Fibroblast of the aortic adventitia (primary cell): Measurements from ENCODE around the gene ACSF3. TPM values are rescaled to one million over a fixed set of nuclear protein-coding genes. Genes with fewer than 3 reads are reported as not detected.

ENCODE experiments used
- DNase-seq: peaks from one replicate; pipeline ENCODE4 v3.0.0-alpha.2; 2010; ENCODE audit warnings: low read depth
- H3K4me3 ChIP-seq: 2 replicates; pipeline ENCODE4 v1.5.1; 2011; ENCODE audit warnings: low read depth, mild to moderate bottlenecking, control low read depth, low read length, moderate library complexity
- total RNA-seq: library from RNA; depleted of rRNA; stranded (reverse); fragments of >200 nt; gene quantifications from 2 replicates; pipeline ENCODE4 v1.2.3, GENCODE V29; 2012; ENCODE audit warnings: low replicate concordance
- TF ChIP-seq, protein P1 (sequence below): IDR thresholded peaks from 2 replicates; pipeline ENCODE4 v1.5.1; 2011; ENCODE audit warnings: mild to moderate bottlenecking, low read length, control low read depth, inconsistent platforms; ENCODE audit not compliant: insufficient read depth

ACSF3 gene
- total RNA-seq, 1 donor, result 17.6 TPM

DNA sequence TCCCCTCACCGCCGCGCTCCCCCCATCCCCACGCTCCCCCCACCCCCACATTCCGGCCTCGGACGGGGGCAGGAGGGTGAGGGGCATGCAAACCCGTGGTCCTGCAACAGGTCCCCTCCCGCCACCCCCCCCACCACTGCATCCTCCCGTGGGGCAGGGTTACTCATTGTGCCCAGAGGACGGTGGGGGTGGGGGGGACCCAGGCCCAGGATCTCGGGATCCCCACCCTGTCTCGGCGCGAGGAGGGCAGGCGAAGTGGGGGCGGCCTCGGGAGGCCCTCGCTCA is 98.2 kb downstream of the ACSF3 start:
- TF ChIP-seq, protein P1, sequence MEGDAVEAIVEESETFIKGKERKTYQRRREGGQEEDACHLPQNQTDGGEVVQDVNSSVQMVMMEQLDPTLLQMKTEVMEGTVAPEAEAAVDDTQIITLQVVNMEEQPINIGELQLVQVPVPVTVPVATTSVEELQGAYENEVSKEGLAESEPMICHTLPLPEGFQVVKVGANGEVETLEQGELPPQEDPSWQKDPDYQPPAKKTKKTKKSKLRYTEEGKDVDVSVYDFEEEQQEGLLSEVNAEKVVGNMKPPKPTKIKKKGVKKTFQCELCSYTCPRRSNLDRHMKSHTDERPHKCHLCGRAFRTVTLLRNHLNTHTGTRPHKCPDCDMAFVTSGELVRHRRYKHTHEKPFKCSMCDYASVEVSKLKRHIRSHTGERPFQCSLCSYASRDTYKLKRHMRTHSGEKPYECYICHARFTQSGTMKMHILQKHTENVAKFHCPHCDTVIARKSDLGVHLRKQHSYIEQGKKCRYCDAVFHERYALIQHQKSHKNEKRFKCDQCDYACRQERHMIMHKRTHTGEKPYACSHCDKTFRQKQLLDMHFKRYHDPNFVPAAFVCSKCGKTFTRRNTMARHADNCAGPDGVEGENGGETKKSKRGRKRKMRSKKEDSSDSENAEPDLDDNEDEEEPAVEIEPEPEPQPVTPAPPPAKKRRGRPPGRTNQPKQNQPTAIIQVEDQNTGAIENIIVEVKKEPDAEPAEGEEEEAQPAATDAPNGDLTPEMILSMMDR, result no peak
- peak overlapping the region; percentile 69 for H3K4me3 ChIP-seq
- DNase-seq, result no peak

DNA sequence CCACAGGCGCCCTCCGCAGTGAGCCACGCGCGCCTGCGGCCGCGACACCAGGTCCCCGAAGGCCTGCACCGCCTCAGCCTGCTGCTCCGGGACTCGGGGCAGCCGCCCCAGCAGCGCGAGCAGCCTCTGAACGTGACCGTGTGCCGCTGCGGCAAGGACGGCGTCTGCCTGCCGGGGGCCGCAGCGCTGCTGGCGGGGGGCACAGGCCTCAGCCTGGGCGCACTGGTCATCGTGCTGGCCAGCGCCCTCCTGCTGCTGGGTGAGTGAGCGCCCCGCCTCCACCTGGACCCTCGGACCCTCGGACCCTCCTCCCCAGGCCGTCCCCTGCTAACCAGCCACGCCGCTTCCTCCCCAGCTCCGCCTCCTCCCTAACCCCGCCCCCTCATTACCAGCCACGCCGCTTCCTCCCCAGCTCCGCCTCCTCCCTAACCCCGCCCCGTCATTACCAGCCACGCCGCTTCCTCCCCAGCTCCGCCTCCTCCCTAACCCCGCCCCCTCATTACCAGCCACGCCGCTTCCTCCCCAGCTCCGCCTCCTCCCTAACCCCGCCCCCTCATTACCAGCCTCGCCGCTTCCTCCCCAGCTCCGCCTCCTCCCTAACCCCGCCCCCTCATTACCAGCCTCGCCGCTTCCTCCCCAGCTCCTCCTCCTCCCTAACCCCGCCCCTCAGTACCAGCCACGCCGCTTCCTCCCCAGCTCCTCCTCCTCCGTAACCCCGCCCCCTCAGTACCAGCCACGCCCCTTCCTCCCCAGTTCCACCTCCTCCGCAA is 98.7 kb downstream of the ACSF3 start:
- peak overlapping the region; percentile 69 for H3K4me3 ChIP-seq
- DNase-seq, result peak; percentile 95

DNA sequence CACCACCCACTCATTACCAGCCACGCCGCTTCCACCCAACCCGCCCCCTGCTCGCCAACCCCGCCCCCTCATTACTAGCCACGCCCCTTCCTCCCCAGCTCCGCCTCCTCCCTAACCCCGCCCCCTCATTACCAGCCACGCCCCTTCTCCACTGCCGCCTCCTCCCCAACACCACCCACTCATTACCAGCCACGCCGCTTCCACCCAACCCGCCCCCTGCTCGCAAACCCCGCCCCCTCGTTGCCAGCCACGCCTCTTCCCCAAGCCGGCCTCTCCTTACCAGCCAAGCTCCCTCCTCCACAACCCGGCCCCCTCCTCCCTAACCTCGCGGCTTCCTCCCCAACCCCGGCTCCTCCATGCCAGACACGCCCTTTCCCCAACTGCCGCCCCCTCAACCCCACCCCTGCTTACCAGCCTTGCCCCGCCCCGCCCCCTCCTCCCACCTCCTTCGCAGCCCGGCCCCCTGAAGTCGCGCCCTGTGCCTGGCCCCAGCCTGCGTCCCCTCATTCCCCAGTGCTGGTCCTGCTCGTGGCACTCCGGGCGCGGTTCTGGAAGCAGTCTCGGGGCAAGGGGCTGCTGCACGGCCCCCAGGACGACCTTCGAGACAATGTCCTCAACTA is 99.4 kb downstream of the ACSF3 start:
- TF ChIP-seq, protein P1, result no peak
- no peak overlapping the region for H3K4me3 ChIP-seq
- peak; percentile 77 for DNase-seq

DNA sequence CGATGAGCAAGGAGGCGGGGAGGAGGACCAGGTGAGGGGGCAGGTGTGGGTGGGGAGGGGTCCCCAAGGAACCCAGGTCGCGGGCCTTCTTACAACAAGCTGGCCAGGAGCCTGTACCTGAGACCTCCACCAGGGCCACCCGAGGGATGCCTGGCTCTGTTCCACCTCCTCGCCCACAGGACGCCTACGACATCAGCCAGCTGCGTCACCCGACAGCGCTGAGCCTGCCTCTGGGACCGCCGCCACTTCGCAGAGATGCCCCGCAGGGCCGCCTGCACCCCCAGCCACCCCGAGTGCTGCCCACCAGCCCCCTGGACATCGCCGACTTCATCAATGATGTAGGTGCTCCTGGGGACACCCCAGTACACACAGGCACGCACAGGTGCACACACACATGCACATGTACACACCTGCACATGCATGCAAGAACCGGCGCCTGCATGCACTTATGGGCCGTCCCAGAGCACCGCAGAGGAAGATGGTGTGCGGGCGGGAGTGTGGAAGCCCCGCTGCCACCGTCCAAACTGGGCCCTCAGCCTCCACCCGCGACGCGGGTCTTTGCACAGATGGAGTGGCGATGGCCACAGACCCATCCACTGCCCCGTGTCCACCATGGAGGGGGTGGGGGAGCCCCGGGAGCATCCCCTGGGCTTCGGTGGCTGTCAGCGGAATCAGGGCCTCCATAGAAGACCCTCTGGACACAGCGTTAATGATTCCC is 100.1 kb downstream of the ACSF3 start:
- DNase-seq, result no peak

DNA sequence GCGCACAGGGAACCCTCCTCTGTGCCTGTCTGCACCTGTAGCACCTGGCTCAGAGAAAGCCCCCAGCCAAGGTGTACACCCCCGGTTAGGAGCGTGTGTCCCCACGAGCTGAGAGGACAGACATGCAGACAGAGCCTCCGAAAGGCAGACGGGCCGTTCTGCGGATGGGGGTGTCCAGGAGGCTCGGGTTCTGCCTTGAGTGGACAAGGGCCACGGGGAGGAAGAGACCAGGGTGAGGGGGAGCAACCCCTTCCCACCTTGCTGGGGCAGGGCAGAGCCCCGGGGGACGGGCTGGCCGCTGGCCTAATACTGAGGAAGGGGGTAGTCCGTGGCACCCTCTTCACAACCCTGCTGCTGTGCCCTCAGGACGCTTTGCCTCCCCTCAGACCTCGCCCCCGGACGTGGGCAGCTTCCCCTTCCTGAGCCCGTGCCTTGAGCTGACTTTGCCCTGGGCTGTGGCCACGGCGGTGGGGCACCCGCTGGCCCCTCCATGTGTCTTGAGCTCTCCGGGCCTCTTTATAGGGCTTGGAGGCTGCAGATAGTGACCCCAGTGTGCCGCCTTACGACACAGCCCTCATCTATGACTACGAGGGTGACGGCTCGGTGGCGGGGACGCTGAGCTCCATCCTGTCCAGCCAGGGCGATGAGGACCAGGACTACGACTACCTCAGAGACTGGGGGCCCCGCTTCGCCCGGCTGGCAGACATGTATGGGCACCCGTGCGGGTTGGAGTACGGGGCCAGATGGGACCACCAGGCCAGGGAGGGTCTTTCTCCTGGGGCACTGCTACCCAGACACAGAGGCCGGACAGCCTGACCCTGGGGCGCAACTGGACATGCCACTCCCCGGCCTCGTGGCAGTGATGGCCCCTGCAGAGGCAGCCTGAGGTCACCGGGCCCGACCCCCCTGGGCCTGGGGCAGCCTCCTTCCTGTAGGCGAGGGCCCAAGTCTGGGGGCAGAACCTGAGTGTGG is 101.0 kb downstream of the ACSF3 start:
- TF ChIP-seq, protein P1, result no peak
- no peak overlapping the region for H3K4me3 ChIP-seq
- DNase-seq, result no peak

More for the DNA sequence above, 100.1 kb downstream of the ACSF3 start:
- H3K4me3 ChIP-seq, result no peak overlapping the region
- TF ChIP-seq, protein P1, result no peak

DNA sequence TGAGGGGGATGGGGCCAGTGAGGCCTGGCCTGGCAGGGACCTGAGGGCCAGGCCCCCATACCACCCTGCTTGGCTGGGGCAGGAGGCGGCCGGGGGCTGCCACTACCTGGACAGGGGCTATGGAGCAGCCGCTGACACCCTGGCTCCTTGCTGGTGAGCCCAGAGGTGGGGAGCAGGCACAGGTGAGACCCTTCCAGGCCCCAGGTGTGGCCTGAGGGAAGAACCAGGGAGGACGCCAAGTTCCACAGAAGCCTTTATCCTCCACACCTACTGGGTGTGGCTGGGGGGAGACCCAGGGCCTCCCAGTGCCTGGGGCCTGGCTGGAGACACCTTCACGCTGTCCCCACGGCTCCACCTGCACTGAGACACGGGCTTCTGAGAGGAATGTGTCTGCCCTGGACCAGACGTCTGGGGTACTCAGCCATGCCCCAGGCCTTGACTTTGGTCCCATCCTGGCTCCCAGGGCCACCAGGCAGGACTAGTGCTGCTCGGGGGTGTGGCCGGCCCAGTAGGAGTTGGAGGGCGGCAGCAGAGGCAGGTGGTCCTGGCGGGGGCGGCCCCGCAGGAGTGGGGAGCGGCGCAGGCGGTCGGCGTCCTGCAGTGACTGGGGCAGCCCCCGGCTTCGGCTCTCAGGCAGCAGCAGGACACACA is 102.0 kb downstream of the ACSF3 start:
- no peak overlapping the region for H3K4me3 ChIP-seq
- DNase-seq, result no peak
- TF ChIP-seq, protein P1, result no peak
